ENCODE data around the gene PLSCR4. TPM values are rescaled to one million over a fixed set of nuclear protein-coding genes. Genes with fewer than 3 reads are reported as not detected.

The PLSCR4 gene
- total RNA-seq, 1 donor from 2014 or later, result 1.1 TPM

GRCh38 chr3:146157325-146158060 is 93.4 kb downstream of the PLSCR4 start:
- H3K27me3 Mint-ChIP-seq (ENCODE audit: low read depth, unreplicated experiment), result no peaks in the 10 kb centered on the region
- no peak overlapping the region for H3K4me3 ChIP-seq (ENCODE audit: insufficient read depth, low read depth, low read length)
- peaks cover 72% of the 10 kb centered on the region for H4K20me1 ChIP-seq (ENCODE audit: insufficient read depth, low read length)
- no peak overlapping the region for H2AFZ ChIP-seq (ENCODE audit: low read depth, low read length)
- no peaks in the 10 kb centered on the region for H3K36me3 ChIP-seq (ENCODE audit: insufficient read depth, low read length)
- H3K27ac Mint-ChIP-seq (ENCODE audit: unreplicated experiment), result no peak overlapping the region
- FAIRE-seq (no peak), DNase-seq (ENCODE audit: low read depth) (no peak)
- TF ChIP-seq, protein P1, sequence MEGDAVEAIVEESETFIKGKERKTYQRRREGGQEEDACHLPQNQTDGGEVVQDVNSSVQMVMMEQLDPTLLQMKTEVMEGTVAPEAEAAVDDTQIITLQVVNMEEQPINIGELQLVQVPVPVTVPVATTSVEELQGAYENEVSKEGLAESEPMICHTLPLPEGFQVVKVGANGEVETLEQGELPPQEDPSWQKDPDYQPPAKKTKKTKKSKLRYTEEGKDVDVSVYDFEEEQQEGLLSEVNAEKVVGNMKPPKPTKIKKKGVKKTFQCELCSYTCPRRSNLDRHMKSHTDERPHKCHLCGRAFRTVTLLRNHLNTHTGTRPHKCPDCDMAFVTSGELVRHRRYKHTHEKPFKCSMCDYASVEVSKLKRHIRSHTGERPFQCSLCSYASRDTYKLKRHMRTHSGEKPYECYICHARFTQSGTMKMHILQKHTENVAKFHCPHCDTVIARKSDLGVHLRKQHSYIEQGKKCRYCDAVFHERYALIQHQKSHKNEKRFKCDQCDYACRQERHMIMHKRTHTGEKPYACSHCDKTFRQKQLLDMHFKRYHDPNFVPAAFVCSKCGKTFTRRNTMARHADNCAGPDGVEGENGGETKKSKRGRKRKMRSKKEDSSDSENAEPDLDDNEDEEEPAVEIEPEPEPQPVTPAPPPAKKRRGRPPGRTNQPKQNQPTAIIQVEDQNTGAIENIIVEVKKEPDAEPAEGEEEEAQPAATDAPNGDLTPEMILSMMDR (IDR thresholded peaks at IDR 0.05; ENCODE audit: insufficient read depth, low read depth, low read length), result no peak
- TF ChIP-seq EZH2 (IDR thresholded peaks at IDR 0.05; ENCODE audit: insufficient read depth, low read length), result no peak
- no peaks in the 10 kb centered on the region for H3K9me3 ChIP-seq (ENCODE audit: insufficient read depth, low read depth, low read length)
- no peak overlapping the region for H3K27ac ChIP-seq (ENCODE audit: low read depth, low read length)
- H3K27me3 ChIP-seq (ENCODE audit: insufficient read depth, low read length), result no peaks in the 10 kb centered on the region
- peaks cover 30% of the 10 kb centered on the region for H3K4me1 Mint-ChIP-seq (ENCODE audit: low read depth, unreplicated experiment)
- H3K36me3 Mint-ChIP-seq (ENCODE audit: low read depth, unreplicated experiment), result peaks cover 2% of the 10 kb centered on the region
- peak overlapping the region; percentile 94 for H3K4me2 ChIP-seq (ENCODE audit: low read length)
- H3K79me2 ChIP-seq (ENCODE audit: insufficient read depth, low read length), result peaks cover 94% of the 10 kb centered on the region
- peak overlapping the region; percentile 93 for H3K9ac ChIP-seq (ENCODE audit: low read length)
- no peaks in the 10 kb centered on the region for H3K9me3 Mint-ChIP-seq (ENCODE audit: unreplicated experiment)
- H3K4me1 ChIP-seq (ENCODE audit: insufficient read depth, low read length), result peaks cover 18% of the 10 kb centered on the region
- peak overlapping the region; percentile 98 for H3K4me3 Mint-ChIP-seq (ENCODE audit: unreplicated experiment)

DNA sequence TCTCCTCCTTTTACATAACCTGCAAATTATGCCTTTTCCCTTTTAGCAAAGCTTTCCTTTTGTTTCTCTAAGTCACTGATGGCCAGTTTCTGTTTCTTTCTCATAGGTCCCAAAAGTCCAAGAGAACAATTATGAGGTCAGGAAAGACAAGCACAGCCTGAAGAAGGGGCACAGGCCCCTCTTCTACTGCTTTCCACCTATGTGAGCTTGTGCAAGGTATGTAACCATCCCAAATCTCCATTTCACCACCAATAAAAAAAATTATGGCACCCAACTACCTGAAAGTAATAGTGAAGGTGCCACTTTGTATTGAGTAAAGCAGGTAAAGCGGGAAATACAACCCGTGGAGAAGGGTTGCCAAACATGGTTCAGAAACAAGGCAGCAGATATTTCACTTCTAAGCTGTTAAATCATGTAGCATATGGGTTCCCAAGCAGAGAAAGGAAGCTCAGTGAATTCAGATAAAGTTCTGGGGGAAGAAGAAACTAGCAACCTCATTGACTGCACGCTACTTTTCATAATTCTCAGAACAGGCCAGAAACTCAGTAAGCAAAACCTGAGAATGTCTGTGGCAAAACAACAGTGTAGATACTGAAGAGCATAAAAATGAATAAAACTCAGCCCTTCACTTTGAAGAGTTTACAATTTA is 94.1 kb downstream of the PLSCR4 start:
- Mint-ChIP-seq H3K36me3 (ENCODE audit: low read depth, unreplicated experiment) (peaks cover 2% of the 10 kb centered on the region), H3K4me1 (ENCODE audit: low read depth, unreplicated experiment) (peaks cover 32% of the 10 kb centered on the region), H3K27ac (ENCODE audit: unreplicated experiment) (no peak overlapping the region), H3K9me3 (ENCODE audit: unreplicated experiment) (no peaks in the 10 kb centered on the region), H3K27me3 (ENCODE audit: low read depth, unreplicated experiment) (no peaks in the 10 kb centered on the region), H3K4me3 (ENCODE audit: unreplicated experiment) (peak overlapping the region; percentile 98)
- no peaks in the 10 kb centered on the region for H3K27me3 ChIP-seq (ENCODE audit: insufficient read depth, low read length)
- no peak overlapping the region for H3K9ac ChIP-seq (ENCODE audit: low read length)
- TF ChIP-seq, protein P1 (IDR thresholded peaks at IDR 0.05; ENCODE audit: insufficient read depth, low read depth, low read length), result no peak
- TF ChIP-seq EZH2 (IDR thresholded peaks at IDR 0.05; ENCODE audit: insufficient read depth, low read length), result no peak
- no peak overlapping the region for H2AFZ ChIP-seq (ENCODE audit: low read depth, low read length)
- DNase-seq (ENCODE audit: low read depth) (no peak), FAIRE-seq (no peak)
- H3K4me1 ChIP-seq (ENCODE audit: insufficient read depth, low read length), result peaks cover 11% of the 10 kb centered on the region
- no peaks in the 10 kb centered on the region for H3K36me3 ChIP-seq (ENCODE audit: insufficient read depth, low read length)
- H3K9me3 ChIP-seq (ENCODE audit: insufficient read depth, low read depth, low read length), result no peaks in the 10 kb centered on the region
- no peak overlapping the region for H3K27ac ChIP-seq (ENCODE audit: low read depth, low read length)
- peaks cover 95% of the 10 kb centered on the region for H3K79me2 ChIP-seq (ENCODE audit: insufficient read depth, low read length)
- H3K4me2 ChIP-seq (ENCODE audit: low read length), result peak overlapping the region; percentile 94
- peaks cover 78% of the 10 kb centered on the region for H4K20me1 ChIP-seq (ENCODE audit: insufficient read depth, low read length)
- H3K4me3 ChIP-seq (ENCODE audit: insufficient read depth, low read depth, low read length), result no peak overlapping the region

GRCh38 chr3:146156095-146156494 is 94.8 kb downstream of the PLSCR4 start:
- H3K9me3 Mint-ChIP-seq (ENCODE audit: unreplicated experiment), result no peaks in the 10 kb centered on the region
- peak overlapping the region; percentile 4 for H3K4me3 Mint-ChIP-seq (ENCODE audit: unreplicated experiment)
- no peaks in the 10 kb centered on the region for H3K27me3 Mint-ChIP-seq (ENCODE audit: low read depth, unreplicated experiment)
- peaks cover 5% of the 10 kb centered on the region for H3K36me3 Mint-ChIP-seq (ENCODE audit: low read depth, unreplicated experiment)
- no peak for FAIRE-seq
- Histone ChIP-seq H3K4me3 (ENCODE audit: insufficient read depth, low read depth, low read length) (no peak overlapping the region), H3K4me1 (ENCODE audit: insufficient read depth, low read length) (peaks cover 6% of the 10 kb centered on the region), H4K20me1 (ENCODE audit: insufficient read depth, low read length) (peaks cover 83% of the 10 kb centered on the region), H3K9me3 (ENCODE audit: insufficient read depth, low read depth, low read length) (no peaks in the 10 kb centered on the region), H3K27ac (ENCODE audit: low read depth, low read length) (no peak overlapping the region), H3K36me3 (ENCODE audit: insufficient read depth, low read length) (no peaks in the 10 kb centered on the region), H3K27me3 (ENCODE audit: insufficient read depth, low read length) (no peaks in the 10 kb centered on the region), H3K79me2 (ENCODE audit: insufficient read depth, low read length) (peaks cover 96% of the 10 kb centered on the region), H3K9ac (ENCODE audit: low read length) (no peak overlapping the region), H3K4me2 (ENCODE audit: low read length) (peak overlapping the region; percentile 94), H2AFZ (ENCODE audit: low read depth, low read length) (no peak overlapping the region)
- TF ChIP-seq, protein P1 (IDR thresholded peaks at IDR 0.05; ENCODE audit: insufficient read depth, low read depth, low read length), result no peak
- TF ChIP-seq EZH2 (IDR thresholded peaks at IDR 0.05; ENCODE audit: insufficient read depth, low read length), result no peak
- no peak for DNase-seq (ENCODE audit: low read depth)
- no peak overlapping the region for H3K27ac Mint-ChIP-seq (ENCODE audit: unreplicated experiment)
- peaks cover 30% of the 10 kb centered on the region for H3K4me1 Mint-ChIP-seq (ENCODE audit: low read depth, unreplicated experiment)

Measured in astrocyte (in vitro differentiated cells and primary cell).